Nephron progenitor cell (in vitro differentiated cells): Measurements from ENCODE around the gene MAN2A2.

Experiments used
- DNase-seq: peaks from one replicate; pipeline ENCODE4 v3.0.0; 2021
- H3K27ac Mint-ChIP-seq: 2 replicates; pipeline ENCODE4 v1.8.0; 2021; ENCODE audit warnings: mild to moderate bottlenecking, moderate library complexity, mixed read lengths
- H3K27me3 Mint-ChIP-seq: 2 replicates; pipeline ENCODE4 v1.8.0; 2021; ENCODE audit warnings: mild to moderate bottlenecking, low read depth, mixed read lengths; ENCODE audit not compliant: poor library complexity
- H3K36me3 Mint-ChIP-seq: 2 replicates; pipeline ENCODE4 v1.8.0; 2021; ENCODE audit warnings: low read depth, mixed read lengths
- H3K4me1 Mint-ChIP-seq: 2 replicates; pipeline ENCODE4 v1.8.0; 2021; ENCODE audit warnings: mixed read lengths
- H3K4me3 Mint-ChIP-seq: 2 replicates; pipeline ENCODE4 v1.8.0; 2021; ENCODE audit warnings: mild to moderate bottlenecking, moderate library complexity, mixed read lengths
- H3K9me3 Mint-ChIP-seq: 2 replicates; pipeline ENCODE4 v1.8.0; 2021; ENCODE audit warnings: mild to moderate bottlenecking, moderate library complexity, mixed read lengths
- CTCF ChIP-seq: fragments of 200-600 bp; sonication (generic); IDR thresholded peaks from 2 replicates; pipeline ENCODE4 v1.5.0; 2021; ENCODE audit warnings: antibody characterized with exemption

The MAN2A2 gene

GRCh38 chr15:90869601-90870353 is 33.3 kb upstream of the MAN2A2 start:
- Mint-ChIP-seq H3K36me3 (no peaks in the 10 kb centered on the region), H3K27me3 (peaks cover 3% of the 10 kb centered on the region), H3K9me3 (no peaks in the 10 kb centered on the region), H3K27ac (no peak overlapping the region), H3K4me3 (peak overlapping the region; percentile 87), H3K4me1 (peaks cover 82% of the 10 kb centered on the region)
- peak; percentile 60 for DNase-seq
- no peak for TF ChIP-seq CTCF

GRCh38 chr15:90870354-90871138 is 32.6 kb upstream of the MAN2A2 start:
- DNase-seq = no peak
- H3K27ac Mint-ChIP-seq = no peak overlapping the region
- no peaks in the 10 kb centered on the region for H3K9me3 Mint-ChIP-seq
- H3K4me1 Mint-ChIP-seq = peaks cover 86% of the 10 kb centered on the region
- no peak for TF ChIP-seq CTCF
- peak overlapping the region; percentile 87 for H3K4me3 Mint-ChIP-seq
- H3K27me3 Mint-ChIP-seq = peaks cover 3% of the 10 kb centered on the region
- H3K36me3 Mint-ChIP-seq = no peaks in the 10 kb centered on the region

- peak; percentile 50 for DNase-seq
- H3K4me1 Mint-ChIP-seq = peaks cover 79% of the 10 kb centered on the region
- H3K27me3 Mint-ChIP-seq = peaks cover 3% of the 10 kb centered on the region
- H3K9me3 Mint-ChIP-seq = no peaks in the 10 kb centered on the region
- peak overlapping the region; percentile 87 for H3K4me3 Mint-ChIP-seq
- TF ChIP-seq CTCF = no peak
- no peaks in the 10 kb centered on the region for H3K36me3 Mint-ChIP-seq
- no peak overlapping the region for H3K27ac Mint-ChIP-seq
These were observed 31.9 kb upstream of the MAN2A2 start for GRCh38 chr15:90871139-90871715.

GRCh38 chr15:90871716-90872485 is 31.2 kb upstream of the MAN2A2 start:
- no peaks in the 10 kb centered on the region for H3K9me3 Mint-ChIP-seq
- peaks cover 72% of the 10 kb centered on the region for H3K4me1 Mint-ChIP-seq
- peak overlapping the region; percentile 80 for H3K27ac Mint-ChIP-seq
- H3K27me3 Mint-ChIP-seq = peaks cover 3% of the 10 kb centered on the region
- no peak for TF ChIP-seq CTCF
- peak overlapping the region; percentile 82 for H3K4me3 Mint-ChIP-seq
- peak; percentile 48 for DNase-seq
- peaks cover 4% of the 10 kb centered on the region for H3K36me3 Mint-ChIP-seq

GRCh38 chr15:90872486-90873184 is 30.5 kb upstream of the MAN2A2 start:
- peak overlapping the region; percentile 80 for H3K27ac Mint-ChIP-seq
- no peaks in the 10 kb centered on the region for H3K9me3 Mint-ChIP-seq
- H3K27me3 Mint-ChIP-seq = peaks cover 3% of the 10 kb centered on the region
- TF ChIP-seq CTCF = no peak
- H3K4me3 Mint-ChIP-seq = peak overlapping the region; percentile 82
- H3K4me1 Mint-ChIP-seq = peaks cover 65% of the 10 kb centered on the region
- H3K36me3 Mint-ChIP-seq = peaks cover 12% of the 10 kb centered on the region
- peak; percentile 45 for DNase-seq
